B cell (primary cell): ENCODE data around the gene PLPPR5. TPM values are rescaled to one million over a fixed set of nuclear protein-coding genes. Genes with fewer than 3 reads are reported as not detected.

Experiments
- ATAC-seq: fragments of 200-7000 bp; cut with Tn5 transposase; one replicate; pipeline ENCODE4 v1.10.0; 2021; ENCODE audit warnings: low read depth, mild to moderate bottlenecking, moderate number of reproducible peaks, moderate library complexity
- CTCF ChIA-PET: fragments of 350-600 bp; sonication (Branson Sonifier 250); formaldehyde crosslinking; loops from one replicate; lab custom pipeline; 2021; ENCODE audit warnings: antibody characterized with exemption, inconsistent platforms; lab: Charles Lee
- POLR2A ChIA-PET: fragments of 350-600 bp; sonication (Branson Sonifier 250); formaldehyde crosslinking; loops from one replicate; lab custom pipeline; 2021; ENCODE audit warnings: antibody characterized with exemption; lab: Charles Lee
- DNase-seq: peaks from one replicate; pipeline ENCODE4 v3.0.0; 2013
- H2AFZ ChIP-seq: 2 replicates; pipeline ENCODE4 v1.6.1; 2012; ENCODE audit warnings: mild to moderate bottlenecking, low read depth, low read length; ENCODE audit not compliant: insufficient read depth, poor library complexity, severe bottlenecking
- H3K27ac ChIP-seq, 2 donors: 1 replicate in 1 of 2; 2 replicates in 1 of 2; pipeline ENCODE4 v1.5.1; 2012 to 2013; ENCODE audit warnings: low read length in 2 of 2, mild to moderate bottlenecking in 2 of 2, moderate library complexity in 1 of 2
- H3K27me3 ChIP-seq, 4 experiments: fragments of 200-600 bp in 1 of 4; sonication (generic) in 1 of 4; replicated peaks in 1 of 4; 1 replicate in 2 of 4; 2 replicates in 2 of 4; pipeline versions ENCODE4 v1.6.1 to v1.7.0; 2013 to 2016; ENCODE audit warnings: low read length in 3 of 4, mild to moderate bottlenecking in 2 of 4, mixed read lengths in 1 of 4, moderate library complexity in 1 of 4; ENCODE audit not compliant: insufficient read depth in 4 of 4, control insufficient read depth in 3 of 4; ENCODE audit errors: control extremely low read depth in 1 of 4
- H3K36me3 ChIP-seq, 2 experiments: replicated peaks in 1 of 2; 1 replicate in 1 of 2; 2 replicates in 1 of 2; pipeline versions ENCODE4 v1.6.1 to v1.7.1; 2013; ENCODE audit warnings: low read length in 1 of 2; ENCODE audit not compliant: insufficient read depth in 2 of 2, control insufficient read depth in 1 of 2; ENCODE audit errors: control extremely low read depth in 1 of 2, extremely low read depth in 1 of 2
- H3K4me1 ChIP-seq, 2 donors: fragments of 200-600 bp in 1 of 2; sonication (generic) in 1 of 2; 1 replicate in 1 of 2; 2 replicates in 1 of 2; pipeline versions ENCODE4 v1.5.1 to v1.6.1; 2013 to 2017; ENCODE audit warnings: low read length in 2 of 2; ENCODE audit not compliant: control insufficient read depth in 2 of 2, insufficient read depth in 2 of 2
- H3K4me2 ChIP-seq: replicated peaks from 2 replicates; pipeline ENCODE3; 2012; ENCODE audit warnings: mild to moderate bottlenecking, low read depth, low read length; ENCODE audit not compliant: poor library complexity, severe bottlenecking
- H3K4me3 ChIP-seq, 5 experiments: fragments of 200-600 bp in 1 of 5; sonication (generic) in 1 of 5; 1 replicate in 3 of 5; 2 replicates in 2 of 5; pipeline versions ENCODE4 v1.5.1 to v1.7.0; 2011 to 2016; ENCODE audit warnings: low read length in 4 of 5, mild to moderate bottlenecking in 4 of 5, low read depth in 2 of 5, control low read depth in 1 of 5, moderate library complexity in 1 of 5; ENCODE audit not compliant: insufficient read depth in 1 of 5; ENCODE audit errors: control extremely low read depth in 1 of 5, extremely low read depth in 1 of 5
- H3K79me2 ChIP-seq: fragments of 200-600 bp; sonication (generic); one replicate; pipeline ENCODE4 v1.6.0; 2016; ENCODE audit warnings: low read length; ENCODE audit not compliant: control insufficient read depth, insufficient read depth
- H3K9ac ChIP-seq: fragments of 200-600 bp; sonication (generic); 2 replicates; pipeline ENCODE4 v1.6.1; 2017; ENCODE audit warnings: mild to moderate bottlenecking, low read length, moderate library complexity
- H3K9me3 ChIP-seq, 3 donors: one replicate each; pipeline versions ENCODE4 v1.6.1 to v1.7.1; 2013; ENCODE audit warnings: low read length in 2 of 3; ENCODE audit not compliant: control insufficient read depth in 2 of 3, insufficient read depth in 1 of 3; ENCODE audit errors: control extremely low read depth in 1 of 3
- H4K20me1 ChIP-seq: 2 replicates; pipeline ENCODE4 v1.6.0; 2012; ENCODE audit warnings: mild to moderate bottlenecking, low read length; ENCODE audit not compliant: insufficient read depth, control insufficient read depth, poor library complexity, severe bottlenecking
- H3K27ac Mint-ChIP-seq: one replicate; pipeline ENCODE4 v1.8.0; 2021; ENCODE audit warnings: mixed read lengths
- H3K27me3 Mint-ChIP-seq: one replicate; pipeline ENCODE4 v1.8.0; 2021; ENCODE audit warnings: mixed read lengths
- H3K4me1 Mint-ChIP-seq: one replicate; pipeline ENCODE4 v1.8.0; 2021; ENCODE audit warnings: mixed read lengths
- H3K4me3 Mint-ChIP-seq: one replicate; pipeline ENCODE4 v1.8.0; 2021; ENCODE audit warnings: mixed read lengths
- H3K9me3 Mint-ChIP-seq: one replicate; pipeline ENCODE4 v1.8.0; 2022; ENCODE audit warnings: mixed read lengths; ENCODE audit not compliant: insufficient read depth
- CTCF ChIP-seq: fragments of 200-600 bp; IDR thresholded peaks from one replicate; pipeline ENCODE4 v1.8.0; 2022; ENCODE audit warnings: antibody characterized with exemption, mild to moderate bottlenecking
- EZH2 ChIP-seq: IDR thresholded peaks from 2 replicates; pipeline ENCODE4 v1.6.1; 2012; ENCODE audit warnings: borderline replicate concordance, low read depth, mild to moderate bottlenecking, moderate library complexity, low read length; ENCODE audit not compliant: insufficient read depth, poor library complexity, severe bottlenecking
- WGBS: methylation state at CpG from one replicate; pipeline ENCODE4 v1.1.5; 2013; ENCODE audit warnings: missing lambda C conversion rate; ENCODE audit not compliant: insufficient coverage; 5-methylcytosine and 5-hydroxymethylcytosine counted together
- intact Hi-C: fragments of 100-400 bp; cut with micrococcal nuclease; formaldehyde crosslinking; loops from one replicate; pipeline ENCODE4 v1.10.0; 2022
- polyA plus RNA-seq: library from polyadenylated mRNA; depleted of rRNA; stranded (reverse); fragments of >200 nt; gene quantifications from 2 replicates; pipeline ENCODE4 v1.2.3, GENCODE V29; 2012
- total RNA-seq, 2 donors: library from RNA; stranded (reverse); fragments of 120-200 nt in 1 of 2; gene quantifications; 1 replicate in 1 of 2; 2 replicates in 1 of 2; pipeline versions ENCODE4 v1.2.3 to v1.2.4, GENCODE V29; 2013 to 2022

The PLPPR5 gene
- total and polyA plus RNA-seq, 2 donors (not counting 1 experiment from before 2014, with no cell fraction given), result not detected

- intact Hi-C loops, result no loop called here
- no peak for TF ChIP-seq CTCF
- no peak for TF ChIP-seq EZH2
- ATAC-seq, result no peak
- no peak overlapping the region for H2AFZ ChIP-seq
- WGBS, result no CpG with 5 or more reads among the region's 1 CpG
- H3K4me3 ChIP-seq, result no peak overlapping the region
- no peak overlapping the region for H3K4me3 Mint-ChIP-seq
- DNase-seq, result no peak
- no peaks in the 10 kb centered on the region for H3K4me1 Mint-ChIP-seq
- ChIA-PET POLR2A (no interaction called here), CTCF (no interaction called here)
- H3K4me2 ChIP-seq, result no peak overlapping the region
- H3K9ac ChIP-seq, result no peak overlapping the region
- H3K27me3 ChIP-seq, result no peaks in the 10 kb centered on the region
- H3K9me3 Mint-ChIP-seq, result no peaks in the 10 kb centered on the region
- no peaks in the 10 kb centered on the region for H4K20me1 ChIP-seq
- H3K27ac ChIP-seq, result no peak overlapping the region
- H3K9me3 ChIP-seq, result no peaks in the 10 kb centered on the region
- H3K27me3 Mint-ChIP-seq, result no peaks in the 10 kb centered on the region
- H3K36me3 ChIP-seq, result no peaks in the 10 kb centered on the region
- no peaks in the 10 kb centered on the region for H3K79me2 ChIP-seq
- H3K4me1 ChIP-seq, result no peaks in the 10 kb centered on the region
- no peak overlapping the region for H3K27ac Mint-ChIP-seq
Observed at GRCh38 chr1:98908980-98909379, 95.7 kb downstream of the PLPPR5 start.

GRCh38 chr1:98906809-98907208 is 97.9 kb downstream of the PLPPR5 start:
- ChIA-PET POLR2A (no interaction called here), CTCF (no interaction called here)
- Mint-ChIP-seq H3K4me3 (no peak overlapping the region), H3K9me3 (no peaks in the 10 kb centered on the region), H3K27ac (no peak overlapping the region), H3K27me3 (no peaks in the 10 kb centered on the region), H3K4me1 (peaks cover 1% of the 10 kb centered on the region)
- Histone ChIP-seq H3K79me2 (no peaks in the 10 kb centered on the region), H3K4me1 (no peaks in the 10 kb centered on the region), H3K9ac (no peak overlapping the region), H3K27ac (no peak overlapping the region), H3K9me3 (no peaks in the 10 kb centered on the region), H3K36me3 (no peaks in the 10 kb centered on the region), H4K20me1 (no peaks in the 10 kb centered on the region), H2AFZ (no peak overlapping the region), H3K27me3 (no peaks in the 10 kb centered on the region), H3K4me2 (no peak overlapping the region), H3K4me3 (no peak overlapping the region)
- DNase-seq (no peak), ATAC-seq (no peak)
- TF ChIP-seq CTCF, result no peak
- no peak for TF ChIP-seq EZH2
- WGBS, result no CpG with 5 or more reads among the region's 2 CpGs
- intact Hi-C loops, result no loop called here
